Endothelial cell of umbilical vein (primary cell): ENCODE results near the gene AAMDC. TPM values are rescaled to one million over a fixed set of nuclear protein-coding genes. Genes with fewer than 3 reads are reported as not detected.

Experiments used
- BruUV-seq: library from RNA; stranded (reverse); fragments of 400-500 nt; replicated peaks from 2 replicates; lab custom pipeline; 2021; lab: Mats Ljungman, UMichigan
- CTCF ChIA-PET: fragments of 300-600, 350-600 bp; sonication (Branson Sonifier 250); formaldehyde crosslinking; loops from one replicate; lab custom pipeline; 2021; ENCODE audit warnings: antibody characterized with exemption, inconsistent platforms; lab: Charles Lee
- POLR2A ChIA-PET: fragments of 300-600, 350-600 bp; sonication (Branson Sonifier 250); formaldehyde crosslinking; loops from one replicate; lab custom pipeline; 2021; ENCODE audit warnings: antibody characterized with exemption, inconsistent platforms; lab: Charles Lee
- DNase-seq: peaks from one replicate; pipeline ENCODE4 v3.0.0-alpha.2; 2011; ENCODE audit warnings: low read depth, low spot score
- FAIRE-seq: peaks from 2 replicates; lab custom pipeline; 2011; peaks lifted over from hg19 to GRCh38; lab: Jason Lieb, UNC
- H2AFZ ChIP-seq: 2 replicates; pipeline ENCODE4 v1.6.0; 2012; ENCODE audit warnings: low read depth, low read length, control low read depth, inconsistent platforms
- H3K27ac ChIP-seq: 2 replicates; pipeline ENCODE4 v1.5.1; 2011; ENCODE audit warnings: low read depth, mild to moderate bottlenecking, control low read depth, low read length, moderate library complexity; ENCODE audit not compliant: insufficient read depth
- H3K27me3 ChIP-seq, 2 experiments: 2 replicates each; pipeline versions ENCODE4 v1.6.0 to v1.6.1; 2011; ENCODE audit warnings: low read length in 2 of 2, mixed read lengths in 1 of 2; ENCODE audit not compliant: control insufficient read depth in 2 of 2, insufficient read depth in 2 of 2
- H3K36me3 ChIP-seq, 2 experiments: 2 replicates in 1 of 2; 3 replicates in 1 of 2; pipeline ENCODE4 v1.5.1; 2011; ENCODE audit warnings: low read length in 2 of 2, mild to moderate bottlenecking in 1 of 2, moderate library complexity in 1 of 2; ENCODE audit not compliant: control insufficient read depth in 2 of 2, insufficient read depth in 2 of 2; ENCODE audit errors: extremely low read depth in 1 of 2
- H3K4me1 ChIP-seq: 3 replicates; pipeline ENCODE4 v1.5.1; 2011; ENCODE audit warnings: mild to moderate bottlenecking, low read length; ENCODE audit not compliant: control insufficient read depth, insufficient read depth; ENCODE audit errors: extremely low read depth
- H3K4me2 ChIP-seq: 2 replicates; pipeline ENCODE4 v1.6.1; 2011; ENCODE audit warnings: low read length, control low read depth, mixed read lengths; ENCODE audit not compliant: insufficient read depth
- H3K4me3 ChIP-seq, 3 experiments: fragments of 200-600 bp in 1 of 3; sonication (generic), shearing (Covaris generic) in 1 of 3; replicated peaks in 1 of 3; 2 replicates each; pipeline ENCODE4 v1.5.1; 2011 to 2016; ENCODE audit warnings: control low read depth in 3 of 3, low read length in 3 of 3, mild to moderate bottlenecking in 2 of 3, inconsistent platforms in 1 of 3, low read depth in 1 of 3, moderate library complexity in 1 of 3; ENCODE audit not compliant: insufficient read depth in 1 of 3
- H3K79me2 ChIP-seq: 2 replicates; pipeline ENCODE4 v1.6.0; 2012; ENCODE audit warnings: low read length, inconsistent platforms; ENCODE audit not compliant: control insufficient read depth, insufficient read depth
- H3K9ac ChIP-seq: replicated peaks from 2 replicates; pipeline ENCODE3; 2011; ENCODE audit warnings: low read length, control low read depth; ENCODE audit not compliant: insufficient read depth; ENCODE audit errors: extremely low read depth
- H3K9me1 ChIP-seq: replicated peaks from 3 replicates; pipeline ENCODE4 v1.6.0; 2011; ENCODE audit warnings: mild to moderate bottlenecking, low read length; ENCODE audit not compliant: control insufficient read depth, insufficient read depth; ENCODE audit errors: extremely low read depth
- H3K9me3 ChIP-seq: replicated peaks from 2 replicates; pipeline ENCODE4 v1.5.1; 2012; ENCODE audit warnings: low read length, inconsistent platforms; ENCODE audit not compliant: control insufficient read depth, insufficient read depth
- H4K20me1 ChIP-seq: replicated peaks from 2 replicates; pipeline ENCODE3; 2011; ENCODE audit warnings: mild to moderate bottlenecking, low read length; ENCODE audit not compliant: control insufficient read depth, insufficient read depth; ENCODE audit errors: extremely low read depth
- CTCF ChIP-seq, 2 donors: IDR thresholded peaks; 1 replicate in 1 of 2; 2 replicates in 1 of 2; pipeline ENCODE4 v1.5.1; 2011; ENCODE audit warnings: low read length in 2 of 2, mild to moderate bottlenecking in 2 of 2, moderate library complexity in 2 of 2, control low read depth in 1 of 2, inconsistent platforms in 1 of 2, low read depth in 1 of 2; ENCODE audit not compliant: insufficient read depth in 1 of 2; ENCODE audit errors: extremely low read depth in 1 of 2
- EZH2 ChIP-seq: IDR thresholded peaks from 2 replicates; pipeline ENCODE4 v1.6.1; 2012; ENCODE audit warnings: borderline replicate concordance, low read depth, mild to moderate bottlenecking, moderate library complexity, low read length, inconsistent platforms; ENCODE audit not compliant: severe bottlenecking
- FOS ChIP-seq: IDR thresholded peaks from 2 replicates; pipeline ENCODE4 v1.6.1; 2011; ENCODE audit warnings: mild to moderate bottlenecking, low read length, moderate library complexity, borderline replicate concordance; ENCODE audit not compliant: insufficient read depth
- GATA2 ChIP-seq: IDR thresholded peaks from 2 replicates; pipeline ENCODE4 v1.7.0; 2011; ENCODE audit warnings: low read depth, mild to moderate bottlenecking, moderate library complexity, mixed read lengths, low read length; ENCODE audit not compliant: insufficient read length, insufficient read depth
- JUN ChIP-seq: IDR thresholded peaks from 2 replicates; pipeline ENCODE4 v1.6.1; 2011; ENCODE audit warnings: borderline replicate concordance, low read depth; ENCODE audit not compliant: insufficient read length, insufficient read depth
- MYC ChIP-seq: IDR thresholded peaks from one replicate; pipeline ENCODE4 v1.6.1; 2011; ENCODE audit warnings: mild to moderate bottlenecking, low read depth, low read length
- POLR2A ChIP-seq: IDR thresholded peaks from 2 replicates; pipeline ENCODE4 v1.6.1; 2012; ENCODE audit warnings: low read depth, mild to moderate bottlenecking, control low read depth, low read length
- POLR2AphosphoS5 ChIP-seq: IDR thresholded peaks from 2 replicates; pipeline ENCODE4 v1.6.1; 2012; ENCODE audit warnings: low read depth, mild to moderate bottlenecking, control low read depth, low read length, moderate library complexity; ENCODE audit not compliant: insufficient read depth
- dilution Hi-C: fragments of 300-500 bp; cut with MboI; formaldehyde crosslinking; loops from one replicate; pipeline ENCODE4 v1.15.0; 2019; ENCODE audit warnings: low sequenced_read_pairs; ENCODE audit not compliant: extremely low pct_ligation_motif_present
- intact Hi-C: fragments of 100-400 bp; cut with micrococcal nuclease; formaldehyde crosslinking; loops from one replicate; pipeline ENCODE4 v1.10.0; 2022
- polyA plus RNA-seq, 4 experiments: library from polyadenylated mRNA; depleted of rRNA in 3 of 4; stranded (reverse) in 3 of 4; unstranded in 1 of 4; fragments of >200 nt; gene quantifications; 2 replicates each; pipeline versions ENCODE4 v1.2.1 to v1.2.3, GENCODE V29; 2011 to 2012; ENCODE audit warnings: missing spikeins in 1 of 4
- total RNA-seq: library from RNA; stranded (reverse); gene quantifications from 2 replicates; pipeline ENCODE4 v1.2.3, GENCODE V29; 2021
- TF ChIP-seq, protein P1 (sequence below): IDR thresholded peaks from 2 replicates; pipeline ENCODE4 v1.6.1; 2011; ENCODE audit not compliant: insufficient read depth, insufficient read length

Gene AAMDC
- total and polyA plus RNA-seq, 2 donors (not counting 3 experiments of a cell fraction or from before 2014, with no cell fraction given) = 48.1 to 51.0 TPM

DNA sequence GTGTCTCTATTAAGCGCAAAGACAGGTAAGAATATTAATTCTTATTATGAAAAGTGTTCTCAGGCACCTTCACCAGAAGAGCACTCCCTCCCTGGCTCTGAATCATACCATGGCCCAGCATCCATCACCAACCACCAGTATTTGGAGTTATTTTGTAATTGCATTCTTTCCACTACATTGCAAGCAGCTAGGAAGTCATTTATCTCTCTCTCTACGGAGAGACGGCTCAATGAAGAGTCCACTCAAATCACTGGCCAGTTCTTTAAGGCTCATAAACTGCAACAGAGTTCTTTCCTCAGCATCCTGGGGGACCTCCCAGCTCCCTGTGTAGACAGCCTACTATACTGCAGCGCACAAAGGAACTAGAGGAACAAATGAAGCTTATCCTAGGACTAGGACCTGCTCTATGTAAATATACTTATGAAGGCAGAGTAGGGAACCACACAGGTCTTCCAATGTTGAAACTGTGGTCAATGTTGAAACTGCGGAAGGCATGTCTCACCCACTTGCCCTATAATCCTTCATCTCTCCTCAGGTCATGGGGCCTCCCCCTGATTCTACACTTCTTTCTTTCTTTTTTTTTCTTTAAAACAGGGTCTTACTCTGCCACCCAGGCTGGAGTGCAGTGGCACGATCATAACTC is 63.4 kb downstream of the AAMDC start:
- Histone ChIP-seq H3K4me2 (no peak overlapping the region), H2AFZ (no peak overlapping the region), H3K79me2 (no peaks in the 10 kb centered on the region), H3K27ac (no peak overlapping the region), H3K36me3 (peaks cover 9 to 13% of the 10 kb centered on the region in 2 experiments), H3K9me3 (no peaks in the 10 kb centered on the region), H3K4me3 (no peak overlapping the region), H3K4me1 (no peaks in the 10 kb centered on the region), H3K9me1 (no peaks in the 10 kb centered on the region), H3K9ac (no peak overlapping the region), H4K20me1 (no peaks in the 10 kb centered on the region), H3K27me3 (no peaks in the 10 kb centered on the region)
- intact Hi-C loops (no loop called here), dilution Hi-C loops (no loop called here)
- ChIA-PET POLR2A (no interaction called here), CTCF (no interaction called here)
- no peak for FAIRE-seq
- no TSS peak for BruUV-seq
- no peak for DNase-seq
- TF ChIP-seq JUN = no peak
- no peak for TF ChIP-seq CTCF (IDR thresholded peaks at IDR 0.05; ENCODE audit: extremely low read depth in 1 of 2, insufficient read depth in 1 of 2, low read depth in 1 of 2, low read length in 2 of 2)
- TF ChIP-seq POLR2AphosphoS5 = no peak
- no peak for TF ChIP-seq EZH2
- no peak for TF ChIP-seq FOS
- TF ChIP-seq, protein P1, sequence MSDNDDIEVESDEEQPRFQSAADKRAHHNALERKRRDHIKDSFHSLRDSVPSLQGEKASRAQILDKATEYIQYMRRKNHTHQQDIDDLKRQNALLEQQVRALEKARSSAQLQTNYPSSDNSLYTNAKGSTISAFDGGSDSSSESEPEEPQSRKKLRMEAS = no peak
- no peak for TF ChIP-seq POLR2A
- no peak for TF ChIP-seq GATA2
- TF ChIP-seq MYC = no peak
